HG03457 (cell line): Measurements from ENCODE around the gene SCNN1G.
"Not testable (repeated sequence)": the region's sequence is repeated elsewhere in the genome, so short reads cannot be mapped to it uniquely, and the experiment has no call there.

Source experiments
- ATAC-seq: cut with Tn5 transposase; IDR thresholded peaks from one replicate; pipeline ENCODE4 v1.9.1; 2021; ENCODE audit warnings: moderate number of reproducible peaks; ENCODE audit not compliant: unreplicated experiment

Gene SCNN1G

GRCh38 chr16:23248261-23249194 lies 66.0 kb downstream of the SCNN1G start:
- ATAC-seq = no peak

GRCh38 chr16:23249830-23250229 lies 67.3 kb downstream of the SCNN1G start:
- no peak for ATAC-seq

- ATAC-seq = no peak
These were observed 69.8 kb downstream of the SCNN1G start for GRCh38 chr16:23252310-23252709.

GRCh38 chr16:23253650-23254049 lies 71.1 kb downstream of the SCNN1G start:
- ATAC-seq = not testable (repeated sequence)

- ATAC-seq = no peak
These were observed 71.8 kb downstream of the SCNN1G start for GRCh38 chr16:23254338-23254737.

- ATAC-seq = no peak
These were observed 72.5 kb downstream of the SCNN1G start for GRCh38 chr16:23255000-23255399.

- no peak for ATAC-seq
These were observed 73.9 kb downstream of the SCNN1G start for GRCh38 chr16:23256440-23256839.

- no peak for ATAC-seq
These were observed 75.1 kb downstream of the SCNN1G start for GRCh38 chr16:23257682-23258081.

- ATAC-seq = no peak
These were observed 76.3 kb downstream of the SCNN1G start for GRCh38 chr16:23258919-23259237.
